A549 (cell line): ENCODE results near the gene PLCXD3. TPM values are rescaled to one million over a fixed set of nuclear protein-coding genes. Genes with fewer than 3 reads are reported as not detected.

ENCODE experiments used
- ATAC-seq, 2 experiments: fragments of 200-7000 bp in 1 of 2; fragments of >200 bp in 1 of 2; cut with Nextera tagmentation in 1 of 2; cut with Tn5 transposase in 1 of 2; 3 replicates each; pipeline versions ENCODE4 v1.8.0 to v1.9.1; 2018 to 2020; ENCODE audit warnings: mild to moderate bottlenecking in 1 of 2, moderate library complexity in 1 of 2
- CTCF ChIA-PET: fragments of 300-600 bp; sonication (Branson Sonifier 250); formaldehyde crosslinking; extraction: SDS; loops from one replicate; lab custom pipeline; 2021; ENCODE audit warnings: antibody characterized with exemption, inconsistent platforms; lab: Yijun Ruan, JAX
- POLR2A ChIA-PET: fragments of 350-600 bp; formaldehyde crosslinking; extraction: SDS; loops from one replicate; lab custom pipeline; 2021; ENCODE audit warnings: antibody characterized with exemption, inconsistent platforms; lab: Yijun Ruan, JAX
- DNase-seq, 2 experiments: peaks; one replicate each; pipeline versions ENCODE4 v3.0.0 to v3.0.0-alpha.2; 2011 to 2016; ENCODE audit warnings: low read depth in 1 of 2, low spot score in 1 of 2
- FAIRE-seq: peaks from 2 replicates; lab custom pipeline; 2011; peaks lifted over from hg19 to GRCh38; lab: Jason Lieb, UNC
- H3K27ac ChIP-seq, 2 experiments: fragments of >200 bp; sonication (Bioruptor Twin); formaldehyde crosslinking; 3 replicates each; pipeline ENCODE4 v1.5.1; 2016 to 2017
- H3K4me1 ChIP-seq: fragments of >200 bp; sonication (Bioruptor Twin); formaldehyde crosslinking; 3 replicates; pipeline ENCODE4 v1.6.1; 2016
- H3K4me2 ChIP-seq: fragments of >200 bp; sonication (Bioruptor Twin); formaldehyde crosslinking; 3 replicates; pipeline ENCODE4 v1.6.1; 2016
- H3K4me3 ChIP-seq: fragments of >200 bp; sonication (Bioruptor Twin); formaldehyde crosslinking; 3 replicates; pipeline ENCODE4 v1.5.1; 2016
- H3K9me3 ChIP-seq: fragments of >200 bp; sonication (Bioruptor Twin); formaldehyde crosslinking; 3 replicates; pipeline ENCODE4 v1.6.1; 2016
- ATOH8 ChIP-seq: fragments of 250-450 bp; sonication (Bioruptor Pico); IDR thresholded peaks from 2 replicates; pipeline ENCODE4 v1.5.0; 2020; ENCODE audit warnings: low read depth, mild to moderate bottlenecking, moderate library complexity
- EHF ChIP-seq: fragments of 250-450 bp; sonication (Bioruptor Pico); IDR thresholded peaks from 2 replicates; pipeline ENCODE4 v1.5.0; 2020; ENCODE audit warnings: mild to moderate bottlenecking
- EP300 ChIP-seq, 2 experiments: fragments of >200 bp; sonication (Bioruptor Twin); formaldehyde crosslinking; IDR thresholded peaks; 2 replicates in 1 of 2; 3 replicates in 1 of 2; pipeline ENCODE4 v1.6.1; 2016 to 2017
- ESRRA ChIP-seq: fragments of 150-350 bp; IDR thresholded peaks from 2 replicates; pipeline ENCODE4 v1.6.1; 2014; ENCODE audit warnings: mild to moderate bottlenecking, low read length, borderline replicate concordance
- FOSB ChIP-seq: fragments of 250-450 bp; sonication (Bioruptor Pico); IDR thresholded peaks from 2 replicates; pipeline ENCODE4 v1.5.0; 2020; ENCODE audit warnings: mild to moderate bottlenecking, moderate library complexity
- FOXS1 ChIP-seq: fragments of 250-450 bp; sonication (Bioruptor Pico); IDR thresholded peaks from 2 replicates; pipeline ENCODE4 v1.5.0; 2020; ENCODE audit warnings: mild to moderate bottlenecking, moderate library complexity
- HMGXB4 ChIP-seq: fragments of 250-450 bp; sonication (Bioruptor Pico); IDR thresholded peaks from 2 replicates; pipeline ENCODE4 v1.5.0; 2021; ENCODE audit warnings: mild to moderate bottlenecking, moderate library complexity, borderline replicate concordance
- HOXB13 ChIP-seq: fragments of 250-450 bp; sonication (Bioruptor Pico); IDR thresholded peaks from 2 replicates; pipeline ENCODE4 v1.5.0; 2020; ENCODE audit warnings: low read depth, mild to moderate bottlenecking, moderate library complexity
- MAX ChIP-seq: IDR thresholded peaks from 2 replicates; pipeline ENCODE4 v1.6.1; 2012
- POLR2AphosphoS2 ChIP-seq: conservative IDR thresholded peaks from 2 replicates; pipeline ENCODE4 v1.6.1; 2012; ENCODE audit warnings: low read length, improper control_type of control experiment, inconsistent platforms
- RAD21 ChIP-seq, 2 experiments: fragments of >200 bp in 1 of 2; sonication (Bioruptor Twin) in 1 of 2; formaldehyde crosslinking in 1 of 2; IDR thresholded peaks in 1 of 2; conservative IDR thresholded peaks in 1 of 2; 2 replicates in 1 of 2; 3 replicates in 1 of 2; pipeline ENCODE4 v1.6.1; 2012 to 2018; ENCODE audit warnings: inconsistent platforms in 1 of 2
- RARB ChIP-seq: fragments of 250-450 bp; sonication (Bioruptor Pico); IDR thresholded peaks from 2 replicates; pipeline ENCODE4 v1.8.0; 2021; ENCODE audit warnings: mild to moderate bottlenecking, moderate library complexity
- SMC3 ChIP-seq: fragments of >200 bp; sonication (Bioruptor Twin); formaldehyde crosslinking; IDR thresholded peaks from 3 replicates; pipeline ENCODE4 v1.6.1; 2018; ENCODE audit warnings: inconsistent platforms
- TFCP2L1 ChIP-seq: fragments of 250-450 bp; sonication (Bioruptor Pico); IDR thresholded peaks from 2 replicates; pipeline ENCODE4 v1.5.0; 2021; ENCODE audit warnings: mild to moderate bottlenecking
- ZC3H11A ChIP-seq: fragments of 450-650 bp; IDR thresholded peaks from 2 replicates; pipeline ENCODE4 v1.6.1; 2014; ENCODE audit warnings: antibody characterized with exemption, mild to moderate bottlenecking
- ZFP36 ChIP-seq: fragments of 450-650 bp; IDR thresholded peaks from 2 replicates; pipeline ENCODE4 v1.6.1; 2014; ENCODE audit warnings: borderline replicate concordance; ENCODE audit not compliant: partially characterized antibody
- ZSCAN20 ChIP-seq: fragments of 250-450 bp; sonication (Bioruptor Pico); IDR thresholded peaks from 2 replicates; pipeline ENCODE4 v1.8.0; 2022; ENCODE audit warnings: mild to moderate bottlenecking, moderate library complexity
- WGBS: methylation state at CpG from one replicate; pipeline ENCODE4 v1.1.6; 2017; ENCODE audit errors: missing lambda C conversion rate; 5-methylcytosine and 5-hydroxymethylcytosine counted together
- polyA plus RNA-seq, 4 experiments: library from polyadenylated mRNA; depleted of rRNA in 3 of 4; stranded (reverse); fragments of >200 nt; fragmentation: RNase III in 1 of 4; extraction: RNeasy Plus Mini Kit Qiagen cat#74134 plus additional on column Dnase treatment in 1 of 4; gene quantifications; 2 replicates in 3 of 4; 3 replicates in 1 of 4; pipeline ENCODE4 v1.2.3, GENCODE V29; 2011 to 2017

The PLCXD3 gene
- polyA plus RNA-seq, 2 of the 4 experiments (the other 2 are of a cell fraction), result 1.2 to 1.6 TPM

- Histone ChIP-seq H3K4me1 (no peaks in the 10 kb centered on the region), H3K4me3 (no peak overlapping the region), H3K4me2 (no peak overlapping the region), H3K9me3 (no peaks in the 10 kb centered on the region), H3K27ac (no peak overlapping the region)
- POLR2A ChIA-PET, result no interaction called here
- FAIRE-seq (no peak), ATAC-seq (no peak), DNase-seq (no peak)
- TF ChIP-seq EHF, result no peak
- no peak for TF ChIP-seq ZFP36
- no peak for TF ChIP-seq HMGXB4 (CRISPR knock-in tag)
- TF ChIP-seq ZSCAN20 (CRISPR knock-in tag), result no peak
- no peak for TF ChIP-seq ATOH8 (CRISPR knock-in tag)
- CTCF ChIA-PET, result no interaction called here
- 60% methylated on average over 1 of the region's 1 CpG for WGBS
Observed at GRCh38 chr5:41345295-41345694, 165.1 kb downstream of the PLCXD3 start.

- ChIA-PET CTCF (no interaction called here), POLR2A (no interaction called here)
- no peak overlapping the region for H3K4me2 ChIP-seq
- H3K27ac ChIP-seq, result no peak overlapping the region
- no peak overlapping the region for H3K4me3 ChIP-seq
- H3K4me1 ChIP-seq, result peaks cover 5% of the 10 kb centered on the region; the same call in 1 of the 3 replicates
- H3K9me3 ChIP-seq, result no peaks in the 10 kb centered on the region
- FAIRE-seq, result no peak
- TF ChIP-seq FOXS1 (CRISPR knock-in tag) (no peak), RARB (CRISPR knock-in tag) (no peak), EP300 (IDR thresholded peaks at IDR 0.05) (no peak), HOXB13 (no peak), POLR2AphosphoS2 (no peak), MAX (no peak)
- TF ChIP-seq, all 56 proteins: peak for 0
- no peak for DNase-seq
- WGBS, result 88% methylated on average over 1 of the region's 1 CpG
- ATAC-seq, result no peak
Observed at GRCh38 chr5:41339339-41339738, 171.1 kb downstream of the PLCXD3 start.

- peak; percentile 51 for FAIRE-seq
- ChIA-PET POLR2A (no interaction called here), CTCF (no interaction called here)
- H3K9me3 ChIP-seq, result no peaks in the 10 kb centered on the region
- no peak for ATAC-seq
- WGBS, result 87% methylated on average over 2 of the region's 2 CpGs
- H3K4me1 ChIP-seq, result peaks cover 10% of the 10 kb centered on the region; the same call in 1 of the 3 replicates
- H3K27ac ChIP-seq, result no peak overlapping the region
- no peak for DNase-seq
- TF ChIP-seq SMC3, result no peak
- TF ChIP-seq RAD21 (conservative IDR thresholded peaks at IDR 0.05 in 1 of 2, IDR thresholded peaks at IDR 0.05 in 1 of 2), result no peak
- no peak for TF ChIP-seq MAX
- no peak for TF ChIP-seq HOXB13
- TF ChIP-seq ESRRA, result no peak
- TF ChIP-seq TFCP2L1 (CRISPR knock-in tag), result no peak
- TF ChIP-seq ZC3H11A, result no peak
- no peak overlapping the region for H3K4me2 ChIP-seq
- H3K4me3 ChIP-seq, result no peak overlapping the region
Observed at GRCh38 chr5:41338136-41338675, 172.2 kb downstream of the PLCXD3 start.

- H3K4me1 ChIP-seq, result peaks cover 10% of the 10 kb centered on the region; the same call in 1 of the 3 replicates
- FAIRE-seq, result no peak
- no peak overlapping the region for H3K4me2 ChIP-seq
- DNase-seq, result no peak
- H3K27ac ChIP-seq, result no peak overlapping the region
- H3K4me3 ChIP-seq, result no peak overlapping the region
- no peak for TF ChIP-seq FOSB (CRISPR knock-in tag)
- ChIA-PET CTCF (interaction anchor here (1.4 kb wide), 1 partner anchor 433 kb away, joined by 5 read pairs; no protein-coding TSS in a partner anchor), POLR2A (no interaction called here)
- no peaks in the 10 kb centered on the region for H3K9me3 ChIP-seq
- no peak for ATAC-seq
Observed at GRCh38 chr5:41337724-41338123, 172.7 kb downstream of the PLCXD3 start.
